Kidney tubule cell (primary cell): ENCODE data around the gene CACNA2D4.

Experiments used
- DNase-seq: peaks from one replicate; pipeline ENCODE4 v3.0.0-alpha.2; 2018; ENCODE audit warnings: low spot score

The CACNA2D4 gene

GRCh38 chr12:1800401-1801302 lies 117.8 kb downstream of the CACNA2D4 start:
- DNase-seq = no peak

- DNase-seq = no peak
Observed at GRCh38 chr12:1799882-1800400, 118.5 kb downstream of the CACNA2D4 start.

GRCh38 chr12:1799051-1799881 lies 119.2 kb downstream of the CACNA2D4 start:
- DNase-seq = no peak

GRCh38 chr12:1798641-1799020 lies 119.8 kb downstream of the CACNA2D4 start:
- DNase-seq = no peak

GRCh38 chr12:1797991-1798640 lies 120.3 kb downstream of the CACNA2D4 start:
- DNase-seq = no peak

- no peak for DNase-seq
Observed at GRCh38 chr12:1797011-1797901, 121.2 kb downstream of the CACNA2D4 start.

- no peak for DNase-seq
Observed at GRCh38 chr12:1796515-1797010, 121.9 kb downstream of the CACNA2D4 start.

GRCh38 chr12:1795785-1796514 lies 122.5 kb downstream of the CACNA2D4 start:
- DNase-seq = peak; percentile 91

GRCh38 chr12:1795221-1795784 lies 123.1 kb downstream of the CACNA2D4 start:
- no peak for DNase-seq

GRCh38 chr12:1794440-1795090 lies 123.9 kb downstream of the CACNA2D4 start:
- DNase-seq = no peak

- no peak for DNase-seq
Observed at GRCh38 chr12:1793426-1794210, 124.8 kb downstream of the CACNA2D4 start.

GRCh38 chr12:1792406-1792805 lies 126.0 kb downstream of the CACNA2D4 start:
- DNase-seq = no peak

- DNase-seq = peak; percentile 69
Observed at GRCh38 chr12:1791104-1791841, 127.2 kb downstream of the CACNA2D4 start.

GRCh38 chr12:1790444-1790843 lies 128.0 kb downstream of the CACNA2D4 start:
- DNase-seq = no peak

- no peak for DNase-seq
Observed at GRCh38 chr12:1787714-1788113, 130.7 kb downstream of the CACNA2D4 start.

GRCh38 chr12:1782215-1782614 lies 136.2 kb downstream of the CACNA2D4 start:
- DNase-seq = no peak

- no peak for DNase-seq
Observed at GRCh38 chr12:1781772-1782171, 136.7 kb downstream of the CACNA2D4 start.

- no peak for DNase-seq
Observed at GRCh38 chr12:1779783-1780182, 138.7 kb downstream of the CACNA2D4 start.
